K562 (cell line): Measurements from ENCODE around the gene LTBP2. TPM values are rescaled to one million over a fixed set of nuclear protein-coding genes. Genes with fewer than 3 reads are reported as not detected.

Experiments used
- DMBX1 ChIP-seq: fragments of 250-450 bp; sonication (Bioruptor Pico); IDR thresholded peaks from 2 replicates; pipeline ENCODE4 v1.8.0; 2022; ENCODE audit warnings: inconsistent platforms, mild to moderate bottlenecking, moderate library complexity, borderline replicate concordance
- E2F3 ChIP-seq: fragments of 250-450 bp; sonication (Bioruptor Pico); IDR thresholded peaks from 2 replicates; pipeline ENCODE4 v1.4.0; 2020; ENCODE audit warnings: mild to moderate bottlenecking
- HMGN3 ChIP-seq: IDR thresholded peaks from 2 replicates; pipeline ENCODE4 v1.6.1; 2011; ENCODE audit warnings: borderline replicate concordance, low read depth, mild to moderate bottlenecking, mixed read lengths, low read length; ENCODE audit not compliant: insufficient read length; ENCODE audit errors: extremely low read depth
- HNRNPH1 ChIP-seq: fragments of 200-400 bp; formaldehyde crosslinking; optimal IDR thresholded peaks from 2 replicates; pipeline ENCODE3; 2017; ENCODE audit warnings: low read depth, mild to moderate bottlenecking, low read length, moderate library complexity
- KAT8 ChIP-seq: fragments of 450-650 bp; IDR thresholded peaks from 2 replicates; pipeline ENCODE4 v1.6.1; 2016; ENCODE audit warnings: low read depth, mild to moderate bottlenecking
- MCM7 ChIP-seq, 2 experiments: fragments of 450-650 bp; IDR thresholded peaks; 2 replicates each; pipeline ENCODE4 v1.6.1; 2016 to 2018
- POLR2AphosphoS5 ChIP-seq: IDR thresholded peaks from 2 replicates; pipeline ENCODE4 v1.6.1; 2011; ENCODE audit warnings: mild to moderate bottlenecking, low read depth, low read length, moderate library complexity; ENCODE audit not compliant: control insufficient read depth, insufficient read depth
- PRMT5 ChIP-seq: sonication (generic); formaldehyde crosslinking; IDR thresholded peaks from 2 replicates; pipeline ENCODE4 v1.5.0; 2020; ENCODE audit warnings: missing genetic modification reagents
- PTBP1 ChIP-seq: fragments of 200-400 bp; formaldehyde crosslinking; IDR thresholded peaks from 2 replicates; pipeline ENCODE4 v1.6.1; 2017; ENCODE audit warnings: low read depth, low read length
- TCF7 ChIP-seq: sonication (generic); IDR thresholded peaks from 2 replicates; pipeline ENCODE4 v1.6.1; 2016; ENCODE audit warnings: antibody characterized with exemption, borderline replicate concordance
- ZNF174 ChIP-seq: fragments of 250-450 bp; sonication (Bioruptor Pico); IDR thresholded peaks from 2 replicates; pipeline ENCODE4 v1.4.0; 2020; ENCODE audit warnings: mild to moderate bottlenecking
- ZNF263 ChIP-seq: sonication (generic); formaldehyde crosslinking; IDR thresholded peaks from 2 replicates; pipeline ENCODE4 v1.8.0; 2022; ENCODE audit warnings: mild to moderate bottlenecking, missing genetic modification reagents, borderline replicate concordance
- ZNF347 ChIP-seq: fragments of 450-650 bp; formaldehyde crosslinking; IDR thresholded peaks from 2 replicates; pipeline ENCODE4 v1.4.0; 2020; ENCODE audit warnings: low read depth, mild to moderate bottlenecking, moderate library complexity
- ZNF551 ChIP-seq: fragments of 250-450 bp; sonication (Bioruptor Pico); IDR thresholded peaks from 2 replicates; pipeline ENCODE4 v1.5.0; 2021; ENCODE audit warnings: mild to moderate bottlenecking, moderate library complexity
- polyA plus RNA-seq, 8 experiments: library from polyadenylated mRNA; depleted of rRNA in 4 of 8; stranded (reverse) in 5 of 8; unstranded in 3 of 8; fragments of >200 nt; fragmentation: Nextera tagmentation in 2 of 8; fragmentation: Illumina TruSeq in 1 of 8; extraction: Ambion mirVana in 2 of 8; extraction: Trizol in 1 of 8; gene quantifications; 2 replicates each; pipeline versions ENCODE4 v1.2.1 to v1.2.3, GENCODE V29; 2011 to 2014; ENCODE audit warnings: inconsistent platforms in 1 of 8, missing spikeins in 1 of 8
- total RNA-seq, 7 experiments: library from RNA; depleted of rRNA in 6 of 7; stranded (reverse); fragments of >200 nt in 6 of 7; fragmentation: Illumina TruSeq in 2 of 7; extraction: Trizol in 2 of 7; gene quantifications; 2 replicates each; pipeline versions ENCODE4 v1.2.1 to v1.2.3, GENCODE V29; 2011 to 2021; ENCODE audit warnings: low replicate concordance in 1 of 7
- TF ChIP-seq, protein P1 (sequence below): sonication (generic); formaldehyde crosslinking; IDR thresholded peaks from 2 replicates; pipeline ENCODE4 v1.9.0; 2022; ENCODE audit warnings: mild to moderate bottlenecking, missing genetic modification reagents
- TF ChIP-seq, protein P2 (sequence below): sonication (generic); formaldehyde crosslinking; IDR thresholded peaks from 2 replicates; pipeline ENCODE4 v1.8.0; 2022; ENCODE audit warnings: mild to moderate bottlenecking, missing genetic modification reagents
- TF ChIP-seq, protein P3 (sequence below), 3 experiments: IDR thresholded peaks in 2 of 3; conservative IDR thresholded peaks in 1 of 3; 2 replicates each; pipeline ENCODE4 v1.5.1; 2011 to 2012; ENCODE audit warnings: low read length in 3 of 3, mild to moderate bottlenecking in 3 of 3, control low read depth in 2 of 3, improper control_type of control experiment in 1 of 3, inconsistent platforms in 1 of 3, low read depth in 1 of 3, mixed read lengths in 1 of 3, moderate library complexity in 1 of 3; ENCODE audit not compliant: insufficient read depth in 2 of 3
- TF ChIP-seq, protein P4 (sequence below): fragments of 200-800 bp; sonication (Bioruptor generic); IDR thresholded peaks from 2 replicates; pipeline ENCODE4 v1.6.1; 2017; ENCODE audit warnings: missing genetic modification characterization, missing compliant biosample characterization
- TF ChIP-seq, protein P5 (sequence below): fragments of 250-450 bp; sonication (Bioruptor Pico); IDR thresholded peaks from 2 replicates; pipeline ENCODE4 v1.4.0; 2020
- TF ChIP-seq, protein P6 (sequence below): fragments of 250-450 bp; sonication (Bioruptor Pico); IDR thresholded peaks from 2 replicates; pipeline ENCODE4 v1.5.0; 2020; ENCODE audit warnings: mild to moderate bottlenecking

LTBP2 gene
- total and polyA plus RNA-seq, 9 of the 15 experiments (the other 6 are each of a cell fraction or from before 2014, with no cell fraction given): under 0.01 to 0.18 (median 0.03) TPM; not detected in 3

DNA sequence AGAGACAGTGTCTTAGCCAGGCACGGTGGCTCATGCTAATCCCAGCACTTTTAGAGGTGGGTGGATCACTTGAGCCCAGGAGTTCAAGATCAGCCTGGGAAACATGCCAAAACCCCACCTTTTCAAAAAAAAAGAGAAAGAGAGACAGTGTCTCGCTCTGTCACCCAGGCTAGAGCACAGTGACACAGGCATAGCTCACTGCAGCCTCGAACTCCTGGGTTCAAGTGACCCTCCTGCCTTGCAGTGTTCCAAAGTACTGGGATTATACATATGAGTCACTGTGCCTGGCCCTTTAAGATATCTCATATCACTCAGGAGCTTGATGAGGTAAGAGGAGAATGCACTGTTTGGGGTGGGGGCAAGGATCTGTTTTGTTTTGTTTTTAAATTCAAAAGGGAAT lies 48.1 kb upstream of the LTBP2 start (continued):
- TF ChIP-seq, protein P1, sequence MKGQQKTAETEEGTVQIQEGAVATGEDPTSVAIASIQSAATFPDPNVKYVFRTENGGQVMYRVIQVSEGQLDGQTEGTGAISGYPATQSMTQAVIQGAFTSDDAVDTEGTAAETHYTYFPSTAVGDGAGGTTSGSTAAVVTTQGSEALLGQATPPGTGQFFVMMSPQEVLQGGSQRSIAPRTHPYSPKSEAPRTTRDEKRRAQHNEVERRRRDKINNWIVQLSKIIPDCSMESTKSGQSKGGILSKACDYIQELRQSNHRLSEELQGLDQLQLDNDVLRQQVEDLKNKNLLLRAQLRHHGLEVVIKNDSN (CRISPR knock-in tag): no peak
- TF ChIP-seq DMBX1 (CRISPR knock-in tag) (no peak), ZNF263 (CRISPR knock-in tag) (no peak), HNRNPH1 (no peak), MCM7 (IDR thresholded peaks at IDR 0.05) (no peak), ZNF174 (CRISPR knock-in tag) (no peak), TCF7 (no peak), HMGN3 (no peak), ZNF347 (no peak), E2F3 (CRISPR knock-in tag) (no peak), ZNF551 (CRISPR knock-in tag) (no peak), PTBP1 (no peak), POLR2AphosphoS5 (0 out of 2 replicates have a peak, but pooled peaks have one; percentile 20), PRMT5 (CRISPR knock-in tag) (no peak), KAT8 (no peak)
- TF ChIP-seq, protein P2, sequence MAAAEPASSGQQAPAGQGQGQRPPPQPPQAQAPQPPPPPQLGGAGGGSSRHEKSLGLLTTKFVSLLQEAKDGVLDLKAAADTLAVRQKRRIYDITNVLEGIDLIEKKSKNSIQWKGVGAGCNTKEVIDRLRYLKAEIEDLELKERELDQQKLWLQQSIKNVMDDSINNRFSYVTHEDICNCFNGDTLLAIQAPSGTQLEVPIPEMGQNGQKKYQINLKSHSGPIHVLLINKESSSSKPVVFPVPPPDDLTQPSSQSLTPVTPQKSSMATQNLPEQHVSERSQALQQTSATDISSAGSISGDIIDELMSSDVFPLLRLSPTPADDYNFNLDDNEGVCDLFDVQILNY (CRISPR knock-in tag): no peak
- TF ChIP-seq, protein P3, sequence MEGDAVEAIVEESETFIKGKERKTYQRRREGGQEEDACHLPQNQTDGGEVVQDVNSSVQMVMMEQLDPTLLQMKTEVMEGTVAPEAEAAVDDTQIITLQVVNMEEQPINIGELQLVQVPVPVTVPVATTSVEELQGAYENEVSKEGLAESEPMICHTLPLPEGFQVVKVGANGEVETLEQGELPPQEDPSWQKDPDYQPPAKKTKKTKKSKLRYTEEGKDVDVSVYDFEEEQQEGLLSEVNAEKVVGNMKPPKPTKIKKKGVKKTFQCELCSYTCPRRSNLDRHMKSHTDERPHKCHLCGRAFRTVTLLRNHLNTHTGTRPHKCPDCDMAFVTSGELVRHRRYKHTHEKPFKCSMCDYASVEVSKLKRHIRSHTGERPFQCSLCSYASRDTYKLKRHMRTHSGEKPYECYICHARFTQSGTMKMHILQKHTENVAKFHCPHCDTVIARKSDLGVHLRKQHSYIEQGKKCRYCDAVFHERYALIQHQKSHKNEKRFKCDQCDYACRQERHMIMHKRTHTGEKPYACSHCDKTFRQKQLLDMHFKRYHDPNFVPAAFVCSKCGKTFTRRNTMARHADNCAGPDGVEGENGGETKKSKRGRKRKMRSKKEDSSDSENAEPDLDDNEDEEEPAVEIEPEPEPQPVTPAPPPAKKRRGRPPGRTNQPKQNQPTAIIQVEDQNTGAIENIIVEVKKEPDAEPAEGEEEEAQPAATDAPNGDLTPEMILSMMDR (IDR thresholded peaks at IDR 0.05 in 2 of 3, conservative IDR thresholded peaks at IDR 0.05 in 1 of 3; ENCODE audit: insufficient read depth in 2 of 3, low read depth in 1 of 3, low read length in 3 of 3): no peak
- TF ChIP-seq, protein P4, sequence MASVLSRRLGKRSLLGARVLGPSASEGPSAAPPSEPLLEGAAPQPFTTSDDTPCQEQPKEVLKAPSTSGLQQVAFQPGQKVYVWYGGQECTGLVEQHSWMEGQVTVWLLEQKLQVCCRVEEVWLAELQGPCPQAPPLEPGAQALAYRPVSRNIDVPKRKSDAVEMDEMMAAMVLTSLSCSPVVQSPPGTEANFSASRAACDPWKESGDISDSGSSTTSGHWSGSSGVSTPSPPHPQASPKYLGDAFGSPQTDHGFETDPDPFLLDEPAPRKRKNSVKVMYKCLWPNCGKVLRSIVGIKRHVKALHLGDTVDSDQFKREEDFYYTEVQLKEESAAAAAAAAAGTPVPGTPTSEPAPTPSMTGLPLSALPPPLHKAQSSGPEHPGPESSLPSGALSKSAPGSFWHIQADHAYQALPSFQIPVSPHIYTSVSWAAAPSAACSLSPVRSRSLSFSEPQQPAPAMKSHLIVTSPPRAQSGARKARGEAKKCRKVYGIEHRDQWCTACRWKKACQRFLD (CRISPR knock-in tag): no peak
- TF ChIP-seq, protein P5, sequence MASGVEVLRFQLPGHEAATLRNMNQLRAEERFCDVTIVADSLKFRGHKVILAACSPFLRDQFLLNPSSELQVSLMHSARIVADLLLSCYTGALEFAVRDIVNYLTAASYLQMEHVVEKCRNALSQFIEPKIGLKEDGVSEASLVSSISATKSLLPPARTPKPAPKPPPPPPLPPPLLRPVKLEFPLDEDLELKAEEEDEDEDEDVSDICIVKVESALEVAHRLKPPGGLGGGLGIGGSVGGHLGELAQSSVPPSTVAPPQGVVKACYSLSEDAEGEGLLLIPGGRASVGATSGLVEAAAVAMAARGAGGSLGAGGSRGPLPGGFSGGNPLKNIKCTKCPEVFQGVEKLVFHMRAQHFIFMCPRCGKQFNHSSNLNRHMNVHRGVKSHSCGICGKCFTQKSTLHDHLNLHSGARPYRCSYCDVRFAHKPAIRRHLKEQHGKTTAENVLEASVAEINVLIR (CRISPR knock-in tag): no peak
- TF ChIP-seq, protein P6, sequence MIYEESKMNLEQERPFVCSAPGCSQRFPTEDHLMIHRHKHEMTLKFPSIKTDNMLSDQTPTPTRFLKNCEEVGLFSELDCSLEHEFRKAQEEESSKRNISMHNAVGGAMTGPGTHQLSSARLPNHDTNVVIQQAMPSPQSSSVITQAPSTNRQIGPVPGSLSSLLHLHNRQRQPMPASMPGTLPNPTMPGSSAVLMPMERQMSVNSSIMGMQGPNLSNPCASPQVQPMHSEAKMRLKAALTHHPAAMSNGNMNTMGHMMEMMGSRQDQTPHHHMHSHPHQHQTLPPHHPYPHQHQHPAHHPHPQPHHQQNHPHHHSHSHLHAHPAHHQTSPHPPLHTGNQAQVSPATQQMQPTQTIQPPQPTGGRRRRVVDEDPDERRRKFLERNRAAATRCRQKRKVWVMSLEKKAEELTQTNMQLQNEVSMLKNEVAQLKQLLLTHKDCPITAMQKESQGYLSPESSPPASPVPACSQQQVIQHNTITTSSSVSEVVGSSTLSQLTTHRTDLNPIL (CRISPR knock-in tag): no peak
